Umbilical cord (tissue), 2 donors: ENCODE results near the gene PTPN11. TPM values are rescaled to one million over a fixed set of nuclear protein-coding genes. Genes with fewer than 3 reads are reported as not detected.
"Not testable (repeated sequence)": the region's sequence is repeated elsewhere in the genome, so short reads cannot be mapped to it uniquely, and the experiment has no call there.

Source experiments
- DNase-seq: peaks from one replicate; pipeline ENCODE4 v3.0.0-alpha.2; 2015; ENCODE audit warnings: low spot score
- total RNA-seq: library from RNA; depleted of rRNA; stranded (reverse); fragments of >200 nt; gene quantifications from one replicate; pipeline ENCODE4 v1.2.3, GENCODE V29; 2014; ENCODE audit warnings: low replicate concordance; ENCODE audit not compliant: insufficient read depth

Gene PTPN11
- total RNA-seq, 1 donor from 2014 or later, result 85.7 TPM

DNA sequence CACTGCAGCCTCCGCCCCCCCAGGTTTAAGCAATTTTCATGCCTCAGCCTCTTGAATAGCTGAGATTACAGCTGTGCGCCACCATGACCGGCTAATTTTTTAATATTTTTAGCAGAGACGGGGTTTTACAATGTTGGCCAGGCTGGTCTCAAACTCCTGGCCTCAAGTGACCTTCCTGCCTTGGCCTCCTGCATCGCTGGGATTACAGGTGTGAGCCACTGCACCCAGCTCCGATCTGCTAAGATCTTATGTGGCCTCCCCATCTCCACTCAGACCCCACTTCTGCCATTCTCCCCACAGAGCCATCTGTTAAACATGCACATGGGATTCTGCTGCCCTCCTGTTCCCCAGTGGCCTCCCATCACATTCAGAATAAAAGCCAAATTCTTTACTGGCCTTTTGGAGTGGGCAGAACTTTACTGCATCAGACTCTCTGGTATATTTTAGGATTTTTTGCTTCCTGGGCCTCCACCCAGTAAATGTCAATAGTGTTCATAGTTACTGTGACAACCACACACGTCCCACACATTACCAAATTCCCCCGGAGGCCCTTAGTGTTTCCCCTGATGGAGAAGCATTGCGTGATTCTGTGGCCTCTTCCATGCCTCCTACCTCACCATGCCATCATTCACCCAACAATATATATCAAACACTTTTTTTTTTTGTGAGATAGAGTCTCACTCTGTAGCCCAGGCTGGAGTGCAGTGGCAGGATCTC, 96.3 kb downstream of the PTPN11 start:
- DNase-seq, result no peak

DNA sequence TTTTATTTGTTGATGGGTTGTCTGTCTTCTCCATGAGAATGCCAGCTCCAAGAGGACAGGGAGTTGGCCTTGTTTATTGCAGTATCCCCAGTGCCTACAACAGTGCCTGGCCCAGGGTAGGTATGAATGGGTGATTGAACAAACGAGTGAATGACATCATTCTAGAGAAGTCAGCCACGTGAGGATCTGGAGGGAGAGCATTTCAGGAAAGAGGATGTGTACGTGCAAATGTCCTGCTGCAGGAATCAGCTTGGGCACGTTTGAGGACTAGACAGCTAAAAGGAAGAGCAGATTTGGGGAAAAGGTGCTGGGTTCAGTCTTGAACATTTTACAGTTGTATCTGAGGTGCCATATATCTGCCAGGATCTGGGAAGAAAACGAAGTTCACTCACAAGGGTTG, 97.1 kb downstream of the PTPN11 start:
- no peak for DNase-seq

DNA sequence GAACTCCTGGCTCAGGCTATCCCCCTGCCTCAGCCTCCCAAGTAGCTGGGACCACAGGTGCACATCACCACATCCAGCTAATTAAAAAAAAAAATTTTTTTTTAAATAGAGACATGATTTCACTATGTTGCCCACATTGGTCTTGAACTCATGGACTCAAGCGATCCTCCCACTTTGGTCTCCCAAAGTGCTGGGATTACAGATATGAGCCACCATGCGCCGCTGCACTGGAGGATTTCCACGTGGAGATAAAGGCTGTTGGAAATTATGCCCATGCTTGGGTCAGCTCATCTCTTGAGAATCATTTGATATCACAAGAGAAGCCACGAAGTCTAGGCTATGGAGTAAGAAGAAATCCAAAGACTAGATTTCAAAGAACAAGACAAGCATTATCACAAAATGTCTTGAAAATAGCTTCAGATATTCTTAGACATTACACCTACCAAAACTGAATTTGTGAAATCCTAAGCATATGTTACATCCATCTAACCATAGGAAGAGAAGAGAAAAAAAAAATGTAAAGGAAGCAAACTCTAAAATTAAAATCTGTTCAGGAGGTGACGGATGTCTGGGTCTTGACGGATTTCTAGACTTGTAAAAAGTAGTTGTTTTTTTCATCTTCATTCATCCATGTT, 99.1 kb downstream of the PTPN11 start:
- DNase-seq, result no peak

DNA sequence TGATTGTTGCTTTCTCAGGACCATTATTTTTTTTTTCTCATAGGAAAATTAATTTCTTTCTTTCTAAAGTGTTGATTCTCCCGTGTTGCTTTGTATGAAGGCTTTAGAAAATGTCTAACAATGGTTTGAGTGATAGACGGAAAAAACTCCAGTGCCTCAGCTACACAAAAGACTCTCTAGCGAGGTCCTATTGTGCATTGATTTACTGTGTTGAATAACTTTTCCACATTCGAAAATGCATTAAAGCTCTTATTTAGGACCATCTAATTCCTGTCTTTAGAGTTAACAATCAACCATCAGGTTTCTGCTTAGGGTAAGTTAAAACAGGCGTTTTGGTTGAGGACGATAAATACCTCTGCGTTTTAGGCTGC, 99.6 kb downstream of the PTPN11 start:
- no peak for DNase-seq

DNA sequence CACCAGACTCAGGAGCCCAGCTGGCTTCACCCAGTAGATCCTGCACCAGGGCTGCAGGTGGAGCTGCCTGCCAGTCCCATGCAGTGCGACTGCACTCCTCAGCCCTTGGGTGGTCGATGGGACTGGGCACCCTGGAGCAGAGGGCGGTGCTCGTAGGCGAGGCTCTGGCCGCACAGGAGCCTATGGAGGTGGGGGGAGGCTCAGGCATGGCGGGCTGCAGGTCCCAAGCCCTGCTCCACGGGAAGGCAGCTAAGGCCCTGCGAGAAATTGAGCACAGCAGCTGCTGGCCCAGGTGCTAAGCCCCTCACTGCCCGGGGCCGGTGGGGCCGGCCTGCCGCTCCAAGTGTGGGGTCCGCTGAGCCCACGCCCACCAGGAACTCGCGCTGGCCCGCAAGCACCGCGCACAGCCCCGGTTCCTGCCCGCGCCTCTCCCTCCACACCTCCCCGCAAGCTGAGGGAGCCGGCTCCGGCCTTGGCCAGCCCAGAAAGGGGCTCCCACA, 101.1 kb downstream of the PTPN11 start:
- DNase-seq, result not testable (repeated sequence)

DNA sequence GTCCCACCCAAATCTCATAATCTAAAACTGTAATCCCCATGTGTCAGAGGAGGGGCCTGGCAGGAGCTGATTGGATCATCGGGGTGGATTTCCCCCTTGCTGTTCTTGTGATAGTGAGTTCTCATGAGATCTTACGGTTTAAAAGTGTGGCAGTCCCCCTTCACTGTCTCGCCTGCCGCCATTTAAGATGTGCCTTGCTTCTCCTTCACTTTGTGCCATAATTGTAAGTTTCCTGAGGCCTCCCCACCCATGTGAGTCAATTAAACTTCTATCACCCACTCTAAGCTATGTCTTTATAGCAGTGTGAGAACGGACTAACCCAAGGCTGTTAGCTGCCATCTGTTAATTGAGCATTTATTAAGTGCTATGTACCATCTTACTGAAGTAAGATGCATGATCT, 105.1 kb downstream of the PTPN11 start:
- DNase-seq, result no peak

DNA sequence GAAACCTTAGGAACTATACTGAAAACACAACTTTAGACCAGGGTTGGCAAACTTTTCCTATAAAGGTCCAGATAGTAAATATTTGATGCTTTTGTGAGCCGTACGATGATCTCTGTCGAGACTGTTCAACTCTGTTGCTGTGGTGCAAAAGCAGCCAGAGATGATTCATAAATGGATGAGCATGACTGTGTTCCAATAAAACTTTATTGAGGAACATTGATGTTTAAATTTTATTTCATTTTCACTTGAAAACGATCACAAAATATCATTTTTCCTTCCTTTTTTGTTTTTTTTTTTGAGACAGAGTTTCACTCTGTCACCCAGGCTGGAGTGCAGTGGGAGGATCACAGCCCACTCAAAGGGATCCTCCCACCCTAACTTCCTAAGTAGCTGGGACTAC, 105.5 kb downstream of the PTPN11 start:
- DNase-seq, result no peak

DNA sequence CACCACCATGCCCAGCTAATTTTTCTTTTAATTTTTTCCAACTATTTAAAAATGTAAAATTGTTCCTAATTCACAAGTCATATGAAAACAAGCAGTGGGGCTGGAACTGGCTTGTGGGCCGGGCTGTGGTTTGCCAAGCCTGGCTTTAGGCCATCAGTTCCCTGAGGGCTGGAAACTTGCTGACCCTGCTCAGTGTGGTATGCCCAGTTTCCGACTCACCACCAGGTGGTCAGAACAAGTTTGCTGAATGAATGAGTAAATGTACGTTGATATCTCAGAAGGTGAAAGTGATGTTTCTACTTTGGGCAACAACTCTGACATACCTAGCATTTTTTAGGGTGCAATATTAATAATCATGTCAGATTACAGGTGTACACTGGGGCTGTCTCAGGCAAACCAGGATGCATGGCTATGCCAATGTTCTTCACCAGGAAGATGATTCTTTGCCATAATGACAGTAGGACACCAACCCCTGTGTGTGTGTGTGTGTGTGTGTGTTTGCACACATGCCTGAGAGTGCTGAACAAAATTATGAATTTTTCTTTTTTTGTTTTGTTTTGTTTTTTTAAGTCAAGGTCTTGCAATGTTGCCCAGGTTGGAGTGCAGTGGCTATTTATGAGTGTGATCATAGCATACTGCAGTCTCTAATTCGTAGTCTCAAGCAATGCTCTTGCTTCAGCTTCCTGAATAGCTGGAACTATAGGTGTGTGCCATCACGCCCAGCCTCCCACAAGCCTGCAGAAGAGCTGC, 106.1 kb downstream of the PTPN11 start:
- no peak for DNase-seq

DNA sequence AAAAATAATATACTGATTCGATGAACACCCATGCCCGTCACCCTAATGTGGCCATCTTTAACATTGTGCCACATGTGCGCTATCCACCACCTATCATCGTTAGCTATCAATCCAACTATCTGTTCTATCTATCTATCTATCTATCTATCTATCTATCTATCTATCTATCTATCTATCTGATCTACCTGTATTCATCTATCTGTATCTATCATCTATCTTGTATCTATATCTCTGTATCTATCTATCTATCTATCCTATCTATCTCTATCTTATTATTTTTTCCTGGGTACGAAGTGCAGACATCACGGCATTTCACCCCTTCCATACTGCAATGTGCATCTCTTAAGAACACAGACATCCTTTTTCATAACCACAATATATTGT, 106.7 kb downstream of the PTPN11 start:
- no peak for DNase-seq

DNA sequence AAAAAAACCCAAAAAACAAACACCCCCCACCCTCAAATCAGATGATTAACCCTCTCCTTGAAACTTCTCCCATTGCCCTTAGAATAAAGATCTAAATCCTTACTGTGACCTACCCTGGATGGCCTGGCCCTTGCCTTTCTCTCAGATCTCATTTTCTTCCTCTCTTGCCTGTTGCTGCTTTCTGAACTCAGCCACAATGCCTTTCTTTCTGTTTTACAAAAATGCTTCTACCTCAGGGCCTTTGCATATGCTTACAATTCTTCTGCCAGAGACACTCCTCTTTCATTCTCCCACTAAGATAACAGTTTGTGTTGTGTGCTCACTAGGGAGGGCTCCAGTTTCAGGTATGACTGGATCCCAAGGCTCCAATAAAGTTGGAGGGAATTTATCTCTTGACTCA, 108.3 kb downstream of the PTPN11 start:
- no peak for DNase-seq

DNA sequence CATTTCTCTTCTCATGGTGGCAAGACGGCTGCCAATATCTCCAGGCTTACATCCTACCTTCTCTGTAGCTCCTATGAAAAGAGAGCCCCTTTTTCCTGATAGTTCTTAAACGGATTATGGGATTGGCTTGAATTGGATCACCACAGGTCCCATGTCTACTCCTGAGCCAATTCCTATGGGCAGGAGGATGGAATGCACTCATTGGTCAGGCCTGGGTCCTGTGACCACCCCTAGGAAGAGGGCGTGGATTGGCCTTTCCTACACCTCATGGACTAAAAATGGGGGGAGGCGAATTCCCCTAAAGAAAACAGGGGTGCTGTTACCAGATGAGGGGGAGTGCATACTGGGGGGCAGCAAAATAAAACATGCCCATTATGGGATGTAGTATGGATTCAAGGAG, 108.8 kb downstream of the PTPN11 start:
- no peak for DNase-seq

DNA sequence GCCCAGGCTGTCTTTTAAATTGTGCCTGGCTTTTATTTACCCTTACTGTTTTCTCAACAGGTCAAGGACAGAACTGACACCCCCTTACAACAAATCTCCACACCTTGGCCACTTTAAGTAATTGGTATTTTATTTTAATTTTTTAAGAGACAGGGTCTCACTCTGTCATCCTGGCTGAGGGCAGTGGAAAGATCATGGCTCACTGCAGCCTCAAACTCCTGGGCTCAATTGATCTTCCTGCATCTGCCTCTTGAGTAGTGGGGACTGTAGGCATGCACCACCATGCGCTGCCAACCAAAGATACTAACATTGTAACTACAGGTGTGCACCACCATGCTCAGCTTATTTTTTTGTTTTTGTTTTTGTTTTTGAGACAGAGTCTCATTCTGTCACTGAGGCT, 109.8 kb downstream of the PTPN11 start:
- no peak for DNase-seq

DNA sequence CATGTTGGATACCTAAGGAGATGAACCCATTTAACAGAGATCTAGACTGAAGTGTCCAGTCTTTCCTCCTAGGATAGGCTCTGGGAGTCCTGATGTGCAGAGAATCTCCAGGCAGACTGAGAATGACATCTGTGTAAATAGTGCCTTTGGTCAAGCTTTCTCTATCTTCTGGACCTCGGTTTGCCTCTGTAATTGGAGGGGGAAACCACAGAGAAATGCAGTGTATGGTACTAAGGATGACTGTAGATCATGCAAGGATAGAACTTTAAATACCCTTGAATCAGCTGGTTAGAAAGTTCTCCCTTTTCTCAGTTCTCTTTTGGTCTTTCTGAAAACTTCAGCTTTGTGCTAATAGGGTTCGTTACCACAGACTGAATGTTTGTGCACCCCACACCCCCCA, 112.2 kb downstream of the PTPN11 start:
- no peak for DNase-seq

DNA sequence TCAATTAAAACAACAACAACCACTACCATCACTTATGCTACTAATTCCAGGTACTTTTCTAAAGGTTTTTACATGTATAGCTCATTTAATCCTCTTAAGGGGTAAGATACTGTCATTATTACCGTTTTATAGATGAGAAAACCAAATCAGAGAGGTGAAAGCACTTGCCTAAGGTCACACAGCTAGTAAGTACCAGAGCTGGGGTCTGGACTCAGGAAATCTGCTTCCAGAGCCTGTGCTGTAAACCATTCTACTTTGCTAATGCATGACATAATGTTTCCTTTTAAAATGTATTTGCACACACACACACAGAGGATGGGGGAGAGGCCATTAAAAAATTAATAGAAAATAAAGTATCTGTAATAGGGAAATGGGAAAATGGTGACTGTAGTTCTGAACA, 113.4 kb downstream of the PTPN11 start:
- DNase-seq, result no peak

DNA sequence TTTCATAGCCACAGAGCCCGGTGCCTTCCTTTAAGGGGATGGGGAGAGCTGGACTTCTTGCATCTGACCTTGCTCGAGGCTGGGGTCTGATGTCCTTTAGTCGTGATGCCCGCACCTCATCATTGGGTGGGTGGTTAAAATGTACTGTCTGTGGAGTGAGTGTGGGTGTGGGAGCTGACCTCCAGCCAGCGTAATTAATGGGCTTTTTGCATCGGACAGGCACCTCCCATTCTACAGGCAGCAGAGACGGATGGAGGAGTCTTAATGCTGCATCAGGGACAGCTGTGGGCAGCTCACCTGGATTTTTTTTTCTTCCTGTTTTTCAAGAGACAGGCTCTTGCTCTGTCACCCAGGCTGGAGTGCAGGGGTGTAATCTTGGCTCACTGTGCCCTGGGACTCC, 114.8 kb downstream of the PTPN11 start:
- DNase-seq, result no peak

DNA sequence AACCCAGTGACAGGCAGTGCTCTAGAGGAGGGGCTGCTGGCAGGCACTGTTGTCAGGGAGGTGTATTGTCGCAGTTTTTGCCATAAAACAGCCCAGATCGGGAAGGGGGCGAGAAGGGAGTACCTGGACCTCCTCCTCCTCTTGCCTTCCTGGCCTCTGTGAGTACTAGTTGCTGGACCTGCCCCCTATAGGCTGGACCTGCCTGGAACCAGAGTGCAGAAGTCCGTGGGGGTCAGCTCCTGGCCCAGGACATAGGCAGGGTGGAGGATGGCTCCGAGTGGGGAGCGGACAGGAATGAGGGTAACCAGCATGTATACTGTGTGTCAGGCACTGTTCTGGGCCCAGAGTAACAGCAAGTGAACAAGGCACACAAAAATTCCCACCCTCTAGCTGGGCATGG, 116.3 kb downstream of the PTPN11 start:
- DNase-seq, result no peak

DNA sequence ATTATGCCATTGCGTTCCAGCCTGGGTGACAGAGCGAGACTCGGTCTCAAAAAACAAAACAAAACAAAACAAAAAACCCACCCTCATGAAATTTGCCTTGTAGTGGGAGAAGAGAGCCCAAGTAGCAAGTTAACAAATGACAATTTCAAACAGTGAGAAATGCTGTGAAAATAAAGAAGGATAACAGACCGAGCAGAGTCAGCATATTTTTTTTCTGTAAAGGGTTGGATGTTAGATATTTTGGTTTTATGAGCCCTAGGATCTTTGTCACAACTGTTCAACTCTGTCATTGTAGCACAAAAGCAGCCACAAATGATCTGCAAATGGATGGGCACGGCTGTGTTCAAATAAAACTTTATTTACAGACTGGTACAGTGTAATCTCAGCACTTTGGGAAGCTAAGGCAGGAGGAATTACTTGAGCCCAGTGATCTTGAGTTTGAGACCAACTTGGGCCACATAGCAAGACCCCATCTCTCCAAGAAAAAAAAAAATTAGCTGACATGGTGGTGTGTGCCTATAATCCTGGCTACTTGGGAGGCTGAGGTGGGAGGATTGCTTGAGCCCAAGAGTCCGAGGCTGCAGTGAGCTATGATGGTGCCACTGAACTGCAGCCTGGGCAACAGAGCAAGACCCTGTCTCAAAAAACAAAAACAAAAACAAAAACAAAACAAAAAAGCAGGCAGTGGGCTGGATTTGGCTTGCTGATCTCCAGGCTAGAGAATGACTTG, 117.1 kb downstream of the PTPN11 start:
- DNase-seq, result no peak

DNA sequence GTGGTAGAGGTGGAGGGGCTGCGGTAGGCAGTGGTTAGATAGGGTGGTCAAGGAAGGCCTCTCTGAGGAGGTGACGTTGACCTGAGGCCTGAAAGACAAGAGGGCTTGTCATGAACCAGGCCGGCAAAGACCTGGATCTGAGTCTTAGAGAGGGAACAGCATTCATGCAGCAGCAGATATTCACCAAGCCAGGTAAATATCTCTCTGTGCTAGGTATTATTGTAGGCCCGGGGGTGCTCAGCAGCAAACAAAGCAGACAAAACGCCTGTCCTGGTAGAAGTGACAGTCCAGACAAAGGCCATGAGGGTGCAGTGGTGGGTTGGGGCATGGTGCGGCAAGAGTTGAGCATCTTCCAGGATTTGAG, 117.6 kb downstream of the PTPN11 start:
- DNase-seq, result no peak

DNA sequence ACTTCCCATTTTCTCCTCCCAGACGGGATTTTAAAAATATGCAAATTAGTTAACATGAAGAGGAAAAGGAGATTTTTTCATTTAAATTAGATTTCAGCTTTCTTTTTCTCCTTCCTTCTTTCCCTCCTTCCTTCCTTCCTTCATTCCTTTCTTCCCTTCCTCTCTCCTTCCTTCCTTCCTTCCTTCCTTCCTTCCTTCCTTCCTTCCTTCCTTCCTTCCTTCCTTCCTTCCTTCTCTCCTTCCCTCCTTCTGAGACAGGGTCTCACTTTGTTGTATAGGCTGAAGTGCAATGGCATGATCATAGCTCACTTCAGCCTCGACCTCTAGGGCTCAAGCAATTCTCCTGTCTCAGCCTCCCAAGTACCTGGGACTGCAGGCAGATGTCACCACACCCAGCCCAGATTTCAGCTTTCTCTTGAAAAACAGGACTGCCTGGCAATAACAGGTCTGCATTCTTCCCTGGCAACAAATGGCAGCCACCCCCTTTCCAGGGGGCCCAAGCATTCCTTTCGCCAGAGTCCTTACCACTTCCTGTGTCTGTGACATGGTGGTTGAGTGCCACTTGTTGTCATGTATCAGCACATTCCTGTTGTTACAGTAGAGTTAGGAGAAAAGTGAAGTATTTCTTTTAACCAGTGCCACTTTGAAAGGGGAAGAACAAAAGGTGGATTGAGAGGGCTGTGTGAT, 119.1 kb downstream of the PTPN11 start:
- DNase-seq, result peak; percentile 30

DNA sequence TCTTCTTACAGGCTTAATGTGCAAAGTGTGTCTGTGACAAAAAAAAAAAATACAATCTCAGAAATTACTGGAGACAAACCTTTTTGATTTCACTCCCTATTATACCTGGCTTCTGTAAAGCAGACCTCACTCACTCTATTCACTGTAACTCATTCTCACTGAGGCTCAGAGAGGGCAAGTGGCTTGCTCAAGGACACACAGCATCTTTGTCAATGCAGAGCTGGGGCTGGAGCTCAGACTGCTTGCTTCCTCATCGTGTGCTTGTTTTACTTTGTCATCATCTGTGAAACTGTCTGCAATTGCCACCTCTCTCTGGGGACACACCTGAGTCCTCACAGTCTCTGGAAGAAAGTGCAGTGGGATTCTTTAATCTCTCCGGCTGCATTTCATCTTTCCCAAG, 120.0 kb downstream of the PTPN11 start:
- no peak for DNase-seq

DNA sequence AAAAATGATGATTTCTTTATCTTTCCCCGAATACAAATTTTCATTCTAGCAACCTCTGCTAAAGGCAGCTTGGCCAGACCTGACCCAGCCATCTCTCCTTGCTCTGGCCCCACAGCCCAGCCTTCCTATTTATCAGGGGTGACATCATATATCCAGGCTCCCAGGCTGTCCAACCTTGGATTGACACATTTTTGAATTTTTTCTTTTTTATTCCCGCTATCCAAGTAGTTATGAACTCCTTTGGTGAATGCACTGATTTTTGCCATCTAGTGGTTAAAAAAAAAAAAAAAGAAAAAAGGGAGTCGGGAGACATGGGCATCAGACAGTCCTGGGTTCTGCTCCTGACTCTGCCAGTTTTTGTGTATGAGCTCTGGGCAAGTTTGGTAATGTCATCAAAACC, 120.5 kb downstream of the PTPN11 start:
- DNase-seq, result no peak

DNA sequence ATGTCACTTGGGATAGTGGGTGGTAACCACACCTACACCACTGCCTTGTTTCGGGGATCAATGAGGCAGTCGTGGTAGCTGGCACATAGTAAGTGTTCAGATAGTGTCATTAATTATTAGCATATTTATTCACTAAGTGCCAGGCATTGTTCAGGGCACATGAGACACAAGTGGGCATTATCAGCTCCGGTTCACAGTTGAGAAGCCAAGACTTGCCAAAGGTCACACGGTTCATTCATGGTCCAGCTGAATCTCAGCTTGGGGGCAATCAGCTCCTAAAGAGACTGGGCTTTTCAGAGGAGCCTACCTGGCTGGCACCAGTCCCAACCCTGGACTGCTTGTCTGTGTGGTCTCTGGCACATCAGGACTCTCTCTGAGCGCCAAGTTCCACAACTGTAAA, 121.3 kb downstream of the PTPN11 start:
- no peak for DNase-seq
